Dendritic cell treated with granulocyte-macrophage colony-stimulating factor and Interleukin-4, amounts not matched to agents 40 ng/mL and 50 ng/mL, for 4 days (primary cell): ENCODE data around the gene CACNA1C.

ENCODE experiments used
- H3K27ac Mint-ChIP-seq: one replicate; pipeline ENCODE4 v1.8.0; 2022; ENCODE audit warnings: mild to moderate bottlenecking, mixed read lengths
- H3K27me3 Mint-ChIP-seq: one replicate; pipeline ENCODE4 v1.8.0; 2022; ENCODE audit warnings: mild to moderate bottlenecking, mixed read lengths
- H3K36me3 Mint-ChIP-seq: one replicate; pipeline ENCODE4 v1.8.0; 2022; ENCODE audit warnings: low read depth, mixed read lengths
- H3K4me1 Mint-ChIP-seq: one replicate; pipeline ENCODE4 v1.8.0; 2022; ENCODE audit warnings: low read depth, mixed read lengths
- H3K4me3 Mint-ChIP-seq: one replicate; pipeline ENCODE4 v1.8.0; 2022; ENCODE audit warnings: mild to moderate bottlenecking, moderate library complexity, mixed read lengths
- H3K9me3 Mint-ChIP-seq: one replicate; pipeline ENCODE4 v1.8.0; 2022; ENCODE audit warnings: mixed read lengths
- intact Hi-C: fragments of 100-400 bp; cut with micrococcal nuclease; formaldehyde crosslinking; loops from one replicate; pipeline ENCODE4 v1.15.0; 2022

CACNA1C gene

GRCh38 chr12:2052826-2053678 lies at the start of gene CACNA1C:
Gene CACNA1C, plus strand, starts transcription at chr12:2052987. Its CDS starts 576 bp downstream, at chr12:2053563.
- Mint-ChIP-seq H3K4me1 (peaks cover 9% of the 10 kb centered on the region), H3K27ac (no peak within 1 kb of the TSS), H3K27me3 (peaks cover 65% of the 10 kb centered on the region), H3K36me3 (no peaks in the 10 kb centered on the region), H3K9me3 (no peaks in the 10 kb centered on the region), H3K4me3 (no peak within 1 kb of the TSS)
- intact Hi-C loops, result no loop called here

GRCh38 chr12:2003676-2004112 lies 49.1 kb upstream of the CACNA1C start:
- H3K9me3 Mint-ChIP-seq, result no peaks in the 10 kb centered on the region
- intact Hi-C loops, result no loop called here
- H3K4me3 Mint-ChIP-seq, result peak overlapping the region; percentile 100
- H3K27ac Mint-ChIP-seq, result peak overlapping the region; percentile 98
- H3K36me3 Mint-ChIP-seq, result peaks cover 11% of the 10 kb centered on the region
- H3K27me3 Mint-ChIP-seq, result no peaks in the 10 kb centered on the region
- H3K4me1 Mint-ChIP-seq, result peaks cover 16% of the 10 kb centered on the region

GRCh38 chr12:2004113-2004929 lies 48.5 kb upstream of the CACNA1C start, which contains the start of gene DCP1B:
Gene DCP1B, minus strand, starts transcription at chr12:2004457. Its CDS starts 26 bp downstream, at chr12:2004431.
- peak within 1 kb of the TSS; percentile 98 for H3K27ac Mint-ChIP-seq
- no peaks in the 10 kb centered on the region for H3K27me3 Mint-ChIP-seq
- H3K4me1 Mint-ChIP-seq, result peaks cover 16% of the 10 kb centered on the region
- intact Hi-C loops, result no loop called here
- H3K4me3 Mint-ChIP-seq, result peak within 1 kb of the TSS; percentile 100
- peaks cover 11% of the 10 kb centered on the region for H3K36me3 Mint-ChIP-seq
- no peaks in the 10 kb centered on the region for H3K9me3 Mint-ChIP-seq

GRCh38 chr12:2008677-2009076 lies 44.1 kb upstream of the CACNA1C start:
- H3K4me1 Mint-ChIP-seq, result peaks cover 3% of the 10 kb centered on the region
- intact Hi-C loops, result no loop called here
- H3K27ac Mint-ChIP-seq, result no peak overlapping the region
- H3K36me3 Mint-ChIP-seq, result peaks cover 9% of the 10 kb centered on the region
- H3K4me3 Mint-ChIP-seq, result no peak overlapping the region
- H3K27me3 Mint-ChIP-seq, result peaks cover 9% of the 10 kb centered on the region
- H3K9me3 Mint-ChIP-seq, result no peaks in the 10 kb centered on the region

- Mint-ChIP-seq H3K36me3 (no peaks in the 10 kb centered on the region), H3K4me3 (no peak overlapping the region)
Observed at GRCh38 chr12:2009623-2010022, 43.2 kb upstream of the CACNA1C start.

GRCh38 chr12:2011643-2012607 lies 40.9 kb upstream of the CACNA1C start:
- no peak overlapping the region for H3K27ac Mint-ChIP-seq
- peaks cover 10% of the 10 kb centered on the region for H3K27me3 Mint-ChIP-seq
- no peaks in the 10 kb centered on the region for H3K36me3 Mint-ChIP-seq
- no peak overlapping the region for H3K4me3 Mint-ChIP-seq
- no peaks in the 10 kb centered on the region for H3K9me3 Mint-ChIP-seq
- H3K4me1 Mint-ChIP-seq, result no peaks in the 10 kb centered on the region
- intact Hi-C loops, result no loop called here

More at GRCh38 chr12:2009623-2010022, 43.2 kb upstream of the CACNA1C start:
- Mint-ChIP-seq H3K27ac (no peak overlapping the region), H3K27me3 (peaks cover 9% of the 10 kb centered on the region), H3K4me1 (no peaks in the 10 kb centered on the region), H3K9me3 (no peaks in the 10 kb centered on the region)
- intact Hi-C loops, result no loop called here

- H3K27me3 Mint-ChIP-seq, result peaks cover 10% of the 10 kb centered on the region
- no peaks in the 10 kb centered on the region for H3K9me3 Mint-ChIP-seq
- H3K4me1 Mint-ChIP-seq, result no peaks in the 10 kb centered on the region
- intact Hi-C loops, result no loop called here
- H3K36me3 Mint-ChIP-seq, result no peaks in the 10 kb centered on the region
- H3K27ac Mint-ChIP-seq, result no peak overlapping the region
- H3K4me3 Mint-ChIP-seq, result no peak overlapping the region
Observed at GRCh38 chr12:2013086-2013485, 39.7 kb upstream of the CACNA1C start.

GRCh38 chr12:2013527-2014223 lies 39.1 kb upstream of the CACNA1C start:
- H3K27me3 Mint-ChIP-seq, result peaks cover 10% of the 10 kb centered on the region
- intact Hi-C loops, result no loop called here
- H3K4me3 Mint-ChIP-seq, result no peak overlapping the region
- H3K4me1 Mint-ChIP-seq, result no peaks in the 10 kb centered on the region
- H3K9me3 Mint-ChIP-seq, result no peaks in the 10 kb centered on the region
- no peaks in the 10 kb centered on the region for H3K36me3 Mint-ChIP-seq
- H3K27ac Mint-ChIP-seq, result no peak overlapping the region

- H3K4me3 Mint-ChIP-seq, result no peak overlapping the region
- no peaks in the 10 kb centered on the region for H3K4me1 Mint-ChIP-seq
- H3K36me3 Mint-ChIP-seq, result no peaks in the 10 kb centered on the region
- no peaks in the 10 kb centered on the region for H3K9me3 Mint-ChIP-seq
- H3K27me3 Mint-ChIP-seq, result peaks cover 10% of the 10 kb centered on the region
- no peak overlapping the region for H3K27ac Mint-ChIP-seq
- intact Hi-C loops, result no loop called here
Observed at GRCh38 chr12:2014231-2014630, 38.6 kb upstream of the CACNA1C start.

GRCh38 chr12:2016862-2017545 lies 35.8 kb upstream of the CACNA1C start:
- Mint-ChIP-seq H3K27ac (no peak overlapping the region), H3K27me3 (peaks cover 3% of the 10 kb centered on the region), H3K4me1 (no peaks in the 10 kb centered on the region), H3K4me3 (no peak overlapping the region), H3K36me3 (no peaks in the 10 kb centered on the region), H3K9me3 (no peaks in the 10 kb centered on the region)
- intact Hi-C loops, result no loop called here

- Mint-ChIP-seq H3K36me3 (no peaks in the 10 kb centered on the region), H3K4me3 (no peak overlapping the region), H3K9me3 (no peaks in the 10 kb centered on the region), H3K27ac (no peak overlapping the region), H3K4me1 (no peaks in the 10 kb centered on the region), H3K27me3 (peaks cover 3% of the 10 kb centered on the region)
- intact Hi-C loops, result no loop called here
Observed at GRCh38 chr12:2017546-2018337, 35.0 kb upstream of the CACNA1C start.

GRCh38 chr12:2018391-2018790 lies 34.4 kb upstream of the CACNA1C start:
- Mint-ChIP-seq H3K27me3 (peaks cover 3% of the 10 kb centered on the region), H3K27ac (no peak overlapping the region), H3K36me3 (no peaks in the 10 kb centered on the region), H3K4me1 (no peaks in the 10 kb centered on the region), H3K4me3 (no peak overlapping the region), H3K9me3 (no peaks in the 10 kb centered on the region)
- intact Hi-C loops, result no loop called here
